Measurements from ENCODE around the gene GUCY1A2. TPM values are rescaled to one million over a fixed set of nuclear protein-coding genes. Genes with fewer than 3 reads are reported as not detected.

The GUCY1A2 gene
- total RNA-seq, 1 experiment from 2014 or later, result 0.55 TPM

GRCh38 chr11:106761240-106761639 is 257.0 kb downstream of the GUCY1A2 start:
- no peak overlapping the region for H2BK12ac ChIP-seq (ENCODE audit: insufficient read length, low read depth, low read length)
- no peaks in the 10 kb centered on the region for H3K27me3 Mint-ChIP-seq (ENCODE audit: low read depth)
- H3K79me1 ChIP-seq (ENCODE audit: insufficient read depth, low read depth, low read length, poor library complexity, severe bottlenecking), result no peaks in the 10 kb centered on the region
- no peak overlapping the region for H2BK20ac ChIP-seq (ENCODE audit: low read depth, low read length, poor library complexity, severe bottlenecking)
- no peak overlapping the region for H3K4ac ChIP-seq (ENCODE audit: low read depth, low read length)
- H3K36me3 Mint-ChIP-seq (ENCODE audit: insufficient read depth in 1 of 3, low read depth in 3 of 3), result peaks cover 0 to 5% (median 0%) of the 10 kb centered on the region in 3 experiments; a peak in 1 of 7 replicates
- H2AFZ ChIP-seq (ENCODE audit: low read length), result no peak overlapping the region
- H3K27me3 ChIP-seq (ENCODE audit: insufficient read depth, low read length), result no peaks in the 10 kb centered on the region
- no peak overlapping the region for H3K18ac ChIP-seq (ENCODE audit: insufficient read length, low read depth, low read length)
- no CpG with 5 or more reads among the region's 1 CpG for WGBS (ENCODE audit: extremely low coverage, insufficient read length, low lambda C conversion rate)
- H3K9me3 ChIP-seq (ENCODE audit: control insufficient read depth, low read depth, low read length), result no peaks in the 10 kb centered on the region
- no peak overlapping the region for H2BK15ac ChIP-seq (ENCODE audit: low read depth, low read length)
- H3K27ac Mint-ChIP-seq, result no peak overlapping the region
- no peak overlapping the region for H3K27ac ChIP-seq (ENCODE audit: insufficient read length, low read depth, low read length)
- no peak overlapping the region for H3K4me3 Mint-ChIP-seq
- H3K9ac ChIP-seq (ENCODE audit: extremely low read depth, insufficient read length, low read length), result no peak overlapping the region
- no peak overlapping the region for H3K23ac ChIP-seq (ENCODE audit: insufficient read length, low read depth, low read length)
- H4K8ac ChIP-seq (replicated peaks; ENCODE audit: insufficient read length, low read depth, low read length), result no peak overlapping the region
- no peak overlapping the region for H2BK5ac ChIP-seq (ENCODE audit: insufficient read length, low read length)
- peaks cover 0 to 3% of the 10 kb centered on the region in 2 experiments; a peak in 3 of 5 replicates for H3K9me3 Mint-ChIP-seq
- no peak overlapping the region for H2BK120ac ChIP-seq (ENCODE audit: low read depth, low read length, poor library complexity, severe bottlenecking)
- H3K4me2 ChIP-seq (ENCODE audit: insufficient read depth, insufficient read length, low read length), result no peak overlapping the region
- no peaks in the 10 kb centered on the region for H3K23me2 ChIP-seq (ENCODE audit: insufficient read length, low read depth, low read length, poor library complexity, severe bottlenecking)
- H2AK5ac ChIP-seq (ENCODE audit: insufficient read length, low read length), result no peak overlapping the region
- H3K14ac ChIP-seq (ENCODE audit: insufficient read depth, low read length), result no peak overlapping the region
- no peak overlapping the region for H4K91ac ChIP-seq (ENCODE audit: insufficient read length, low read depth, low read length)
- TF ChIP-seq, protein P1, sequence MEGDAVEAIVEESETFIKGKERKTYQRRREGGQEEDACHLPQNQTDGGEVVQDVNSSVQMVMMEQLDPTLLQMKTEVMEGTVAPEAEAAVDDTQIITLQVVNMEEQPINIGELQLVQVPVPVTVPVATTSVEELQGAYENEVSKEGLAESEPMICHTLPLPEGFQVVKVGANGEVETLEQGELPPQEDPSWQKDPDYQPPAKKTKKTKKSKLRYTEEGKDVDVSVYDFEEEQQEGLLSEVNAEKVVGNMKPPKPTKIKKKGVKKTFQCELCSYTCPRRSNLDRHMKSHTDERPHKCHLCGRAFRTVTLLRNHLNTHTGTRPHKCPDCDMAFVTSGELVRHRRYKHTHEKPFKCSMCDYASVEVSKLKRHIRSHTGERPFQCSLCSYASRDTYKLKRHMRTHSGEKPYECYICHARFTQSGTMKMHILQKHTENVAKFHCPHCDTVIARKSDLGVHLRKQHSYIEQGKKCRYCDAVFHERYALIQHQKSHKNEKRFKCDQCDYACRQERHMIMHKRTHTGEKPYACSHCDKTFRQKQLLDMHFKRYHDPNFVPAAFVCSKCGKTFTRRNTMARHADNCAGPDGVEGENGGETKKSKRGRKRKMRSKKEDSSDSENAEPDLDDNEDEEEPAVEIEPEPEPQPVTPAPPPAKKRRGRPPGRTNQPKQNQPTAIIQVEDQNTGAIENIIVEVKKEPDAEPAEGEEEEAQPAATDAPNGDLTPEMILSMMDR (conservative IDR thresholded peaks at IDR 0.05), result no peak
- no peak for DNase-seq
- no peaks in the 10 kb centered on the region for H3K4me1 ChIP-seq (ENCODE audit: insufficient read depth, low read length)
- no peak overlapping the region for H4K5ac ChIP-seq (ENCODE audit: insufficient read length, low read depth, low read length)
- no peaks in the 10 kb centered on the region for H3K79me2 ChIP-seq (ENCODE audit: insufficient read depth, low read length)
- H4K20me1 ChIP-seq (ENCODE audit: control insufficient read depth, insufficient read depth, insufficient read length), result no peaks in the 10 kb centered on the region
- no peak overlapping the region for H3T11ph ChIP-seq (ENCODE audit: low read length)
- peaks cover 11 to 17% of the 10 kb centered on the region in 2 experiments for H3K4me1 Mint-ChIP-seq
- H3K56ac ChIP-seq (ENCODE audit: insufficient read length, low read depth, low read length), result no peak overlapping the region

Data from H9 (cell line).